ENCODE data around the gene MAP3K9. TPM values are rescaled to one million over a fixed set of nuclear protein-coding genes. Genes with fewer than 3 reads are reported as not detected.

The MAP3K9 gene
- total and polyA plus RNA-seq, 10 of the 15 experiments (the other 5 are each of a cell fraction or from before 2014, with no cell fraction given), result 0.48 to 7.9 (median 2.9) TPM

GRCh38 chr14:70722418-70722817, 86.9 kb downstream of the MAP3K9 start (continued):
- TF ChIP-seq E4F1 (IDR thresholded peaks at IDR 0.05; ENCODE audit: borderline replicate concordance, partially characterized antibody) (no peak), CHD2 (IDR thresholded peaks at IDR 0.05; ENCODE audit: borderline replicate concordance, low read depth, low read length) (no peak), BMI1 (IDR thresholded peaks at IDR 0.05; ENCODE audit: borderline replicate concordance) (no peak), NRF1 (conservative IDR thresholded peaks at IDR 0.05; ENCODE audit: low read depth, low read length) (no peak), ZBED1 (IDR thresholded peaks at IDR 0.05; ENCODE audit: borderline replicate concordance) (no peak), SMAD1 (IDR thresholded peaks at IDR 0.05; ENCODE audit: low read depth, partially characterized antibody) (no peak), ASH2L (IDR thresholded peaks at IDR 0.05; ENCODE audit: borderline replicate concordance, low read depth) (no peak), SKIL (IDR thresholded peaks at IDR 0.05; ENCODE audit: low read depth, poor library complexity, severe bottlenecking) (no peak)

GRCh38 chr14:70721542-70721941, 87.8 kb downstream of the MAP3K9 start:
- ChIA-PET CTCF (interaction anchor here (1.2 to 2.2 kb wide), 2 partner anchors 12 to 96 kb away, joined by 3 to 14 read pairs; no protein-coding TSS in a partner anchor), SMC1A (ENCODE audit: uncharacterized antibody, unreplicated experiment) (interaction anchor here (0.7 to 1.8 kb wide), 5 partner anchors 8 to 99 kb away, joined by 3 to 4 read pairs (median 4); no protein-coding TSS in a partner anchor), POLR2A (no interaction called here), RAD21 (ENCODE audit: unreplicated experiment) (no interaction called here)
- Histone ChIP-seq H3K4me2 (ENCODE audit: control insufficient read depth, insufficient read depth) (no peak overlapping the region), H3K4me1 (ENCODE audit: control insufficient read depth, insufficient read depth, low read length) (no peaks in the 10 kb centered on the region), H4K20me1 (ENCODE audit: control insufficient read depth, insufficient read depth) (no peaks in the 10 kb centered on the region), H3K36me3 (ENCODE audit: control insufficient read depth in 2 of 2, insufficient read depth in 2 of 2, low read length in 1 of 2) (no peaks in the 10 kb centered on the region), H2AFZ (ENCODE audit: control insufficient read depth, low read depth, low read length) (no peak overlapping the region), H3K9ac (ENCODE audit: control insufficient read depth, insufficient read depth, low read length) (no peak overlapping the region), H3K9me3 (replicated peaks; ENCODE audit: control insufficient read depth, insufficient read depth, low read length) (no peaks in the 10 kb centered on the region), H3K4me3 (no peak overlapping the region), H3K27me3 (replicated peaks in 1 of 2; ENCODE audit: control insufficient read depth in 2 of 2, insufficient read depth in 2 of 2, low read length in 1 of 2) (no peaks in the 10 kb centered on the region), H3K79me2 (ENCODE audit: control insufficient read depth, insufficient read depth, low read length) (no peaks in the 10 kb centered on the region), H3K27ac (ENCODE audit: control insufficient read depth, insufficient read depth) (no peak overlapping the region)
- TF ChIP-seq BMI1 (IDR thresholded peaks at IDR 0.05; ENCODE audit: borderline replicate concordance), result no peak
- no peak for TF ChIP-seq TAF1 (IDR thresholded peaks at IDR 0.05; ENCODE audit: borderline replicate concordance, low read depth, low read length)
- intact Hi-C loops (cut with micrococcal nuclease; ENCODE audit: unreplicated experiment), result no loop called here
- no peak for FAIRE-seq
- 75% methylated on average over 2 of the region's 2 CpGs for WGBS (ENCODE audit: insufficient coverage, insufficient replicate concordance, low lambda C conversion rate, missing lambda C conversion rate)
- DNase-seq (ENCODE audit: low read depth, low spot score), result no peak
- no TSS peak for BruUV-seq (replicated peaks)
- in situ Hi-C loops (cut with MboI), result no loop called here
- no peak for ATAC-seq
